GM21529 (cell line): ENCODE data around the gene TK2.
"Not testable (repeated sequence)": the region's sequence is repeated elsewhere in the genome, so short reads cannot be mapped to it uniquely, and the experiment has no call there.

Experiments used
- ATAC-seq: cut with Tn5 transposase; IDR thresholded peaks from one replicate; pipeline ENCODE4 v1.9.1; 2021; ENCODE audit not compliant: unreplicated experiment

The TK2 gene

GRCh38 chr16:66521252-66521713 lies 28.6 kb downstream of the TK2 start:
- no peak for ATAC-seq

DNA sequence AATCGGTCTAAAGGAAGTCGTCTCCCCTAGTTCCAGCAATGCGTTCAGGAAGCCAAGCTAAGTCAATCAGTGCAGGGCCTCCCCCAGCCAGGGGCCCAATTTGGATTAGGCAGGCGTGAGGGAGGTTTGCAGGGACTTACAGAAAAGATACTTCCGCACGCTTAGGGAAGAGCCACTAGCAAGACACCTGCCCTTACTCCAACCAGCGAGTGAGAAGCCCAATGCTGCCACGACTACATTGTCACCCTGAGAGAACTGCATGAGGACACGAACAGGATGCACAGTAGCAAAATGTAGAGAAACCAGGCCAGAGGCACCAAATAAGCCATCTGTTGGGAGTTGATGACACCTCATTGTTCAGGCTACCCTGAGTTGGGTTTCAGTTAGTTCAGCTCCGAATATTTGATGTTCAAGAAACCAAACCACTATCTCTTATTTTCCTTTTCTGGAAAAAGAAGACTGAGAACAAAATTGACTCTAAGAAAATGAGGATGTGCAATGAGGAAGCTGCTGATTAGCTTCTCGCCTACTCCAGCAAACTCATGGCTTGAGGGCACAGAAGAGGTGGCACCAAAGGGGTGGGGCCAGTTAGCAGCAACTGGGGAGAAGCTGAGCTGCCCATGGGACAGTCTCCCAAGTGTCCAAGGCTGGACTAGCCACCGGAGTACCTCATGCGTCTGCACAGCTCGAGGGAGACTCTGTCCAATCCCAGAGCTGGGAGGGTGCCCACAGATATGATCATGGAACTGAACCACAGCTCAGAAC lies 29.3 kb downstream of the TK2 start:
- no peak for ATAC-seq

DNA sequence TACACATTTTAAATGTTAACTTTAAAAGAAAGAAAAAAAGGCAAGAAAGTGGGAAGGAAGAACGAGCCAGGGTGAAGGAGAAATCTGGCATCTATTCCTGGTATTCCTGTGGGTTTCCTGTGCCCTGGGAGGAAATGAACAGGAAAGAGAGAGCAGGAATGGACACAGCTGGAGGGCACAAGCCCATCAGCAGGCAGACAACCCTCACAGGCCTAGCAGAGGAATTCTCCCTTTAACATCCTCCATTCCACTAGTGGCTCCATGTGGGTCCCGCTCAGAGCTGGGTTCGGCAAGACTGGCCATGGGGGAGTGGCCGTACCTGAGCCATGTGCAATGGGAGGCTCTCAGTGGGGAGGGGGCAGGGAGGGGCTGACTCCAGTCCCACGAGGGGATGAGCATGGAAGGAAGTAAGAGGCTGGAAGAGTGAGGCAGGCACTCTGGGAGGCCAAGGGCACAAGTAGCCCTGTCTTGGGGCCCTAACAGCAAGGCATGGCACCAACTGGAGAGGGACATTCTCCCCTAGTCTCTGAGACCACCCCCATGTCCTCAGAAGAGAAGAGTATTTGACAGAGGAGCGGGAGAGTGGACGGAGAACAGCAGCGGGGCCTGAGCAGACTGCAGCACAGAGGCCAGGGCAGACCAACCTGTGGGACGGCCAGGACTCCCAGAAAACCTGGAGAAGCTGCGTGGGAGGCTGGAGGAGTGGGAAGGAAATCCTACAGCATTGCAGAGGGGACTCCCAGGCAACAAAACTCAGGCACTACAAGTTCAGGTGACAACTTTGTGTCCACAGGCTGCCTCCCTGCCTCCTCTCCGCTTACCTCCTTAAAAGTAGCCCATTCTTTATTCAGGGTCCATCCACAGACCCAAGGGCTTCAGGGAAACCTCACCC lies 30.2 kb downstream of the TK2 start:
- no peak for ATAC-seq

GRCh38 chr16:66517586-66518263 lies 32.2 kb downstream of the TK2 start:
- no peak for ATAC-seq

- peak; percentile 97 for ATAC-seq
Observed at GRCh38 chr16:66516808-66517585, 32.9 kb downstream of the TK2 start.

- no peak for ATAC-seq
Observed at GRCh38 chr16:66516509-66516807, 33.5 kb downstream of the TK2 start.

DNA sequence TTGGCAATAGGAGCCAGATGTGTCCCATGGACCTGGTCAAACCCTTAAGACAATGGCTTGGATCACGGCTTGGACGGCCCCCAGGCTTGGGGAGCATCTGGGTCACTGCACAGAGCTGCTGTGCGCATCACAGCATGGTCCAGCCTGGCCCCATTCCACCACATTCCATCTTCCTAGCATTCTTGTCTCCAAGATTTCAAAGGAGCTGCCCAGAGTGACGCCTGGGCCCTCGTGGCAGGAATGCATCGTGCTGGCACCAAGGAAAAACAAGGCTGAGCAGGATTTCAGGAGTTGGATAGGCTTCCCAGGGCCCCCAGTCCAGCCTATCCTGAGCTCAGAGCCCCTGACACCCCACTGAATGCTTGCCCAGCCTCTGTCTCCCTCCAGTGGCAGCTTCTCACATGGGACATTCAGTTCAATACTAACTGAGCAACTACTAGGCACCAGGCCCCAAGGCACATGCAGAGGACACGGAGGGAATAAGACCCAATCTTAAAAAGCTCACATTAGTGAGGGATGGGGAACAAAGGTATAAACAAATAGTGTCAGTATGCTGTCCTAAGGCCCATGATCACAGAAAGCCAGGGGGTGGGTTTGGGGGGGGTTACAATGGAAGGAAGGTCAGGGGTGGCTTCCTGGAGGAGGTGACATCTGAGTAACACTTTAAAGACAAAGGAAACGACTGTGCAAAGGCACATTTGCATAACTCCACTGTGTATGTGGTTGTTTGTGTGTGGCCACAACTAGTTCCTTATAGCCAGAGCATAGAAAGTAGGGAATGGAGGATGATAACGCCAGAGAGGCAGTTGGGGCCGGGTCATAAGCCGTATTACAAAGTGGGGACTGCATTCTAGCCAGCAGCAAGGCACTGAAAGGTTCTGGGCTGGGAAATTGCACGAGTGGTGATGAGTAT lies 34.1 kb downstream of the TK2 start:
- ATAC-seq: peak; percentile 1

- not testable (repeated sequence) for ATAC-seq
Observed at GRCh38 chr16:66514980-66515595, 34.8 kb downstream of the TK2 start.

DNA sequence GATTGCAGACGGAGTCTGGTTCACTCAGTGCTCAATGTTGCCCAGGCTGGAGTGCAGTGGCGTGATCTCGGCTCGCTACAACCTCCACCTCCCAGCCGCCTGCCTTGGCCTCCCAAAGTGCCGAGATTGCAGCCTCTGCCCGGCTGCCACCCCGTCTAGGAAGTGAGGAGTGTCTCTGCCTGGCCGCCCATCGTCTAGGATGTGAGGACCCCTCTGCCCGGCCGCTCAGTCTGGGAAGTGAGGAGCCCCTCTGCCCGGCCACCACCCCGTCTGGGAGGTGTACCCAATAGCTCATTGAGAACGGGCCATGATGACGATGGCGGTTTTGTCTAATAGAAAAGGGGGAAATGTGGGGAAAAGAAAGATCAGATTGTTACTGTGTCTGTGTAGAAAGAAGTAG lies 35.5 kb downstream of the TK2 start:
- ATAC-seq: not testable (repeated sequence)

DNA sequence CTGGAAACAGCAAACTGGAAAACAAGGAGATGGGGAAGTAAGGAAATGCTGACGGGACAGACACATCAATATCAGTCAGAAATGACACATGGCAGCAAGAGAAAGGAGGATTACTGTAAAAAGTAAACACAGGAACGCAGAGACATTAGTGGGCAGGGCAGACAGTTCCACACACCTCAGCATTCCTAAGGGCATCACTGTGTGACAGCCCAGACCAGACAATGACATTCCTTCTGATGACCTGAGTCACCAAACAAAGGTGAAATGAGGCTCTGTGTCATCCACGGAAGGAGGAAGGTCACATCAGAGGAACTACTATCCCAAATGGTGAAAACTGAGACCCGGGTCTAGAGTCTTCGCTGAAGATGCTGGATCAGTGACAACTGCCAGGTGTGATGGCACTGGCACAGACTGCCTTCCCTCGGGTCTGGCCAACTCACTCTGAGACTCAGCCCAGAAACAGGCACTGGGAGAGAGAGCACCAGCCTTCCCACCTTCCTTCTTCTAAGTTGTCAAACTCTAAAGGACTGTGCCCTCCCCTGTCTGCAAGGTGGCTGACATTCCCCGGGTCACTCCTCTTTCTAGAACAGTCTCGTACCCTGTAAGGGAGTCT lies 36.7 kb downstream of the TK2 start:
- no peak for ATAC-seq

GRCh38 chr16:66512272-66513110 lies 37.4 kb downstream of the TK2 start:
- ATAC-seq: no peak

DNA sequence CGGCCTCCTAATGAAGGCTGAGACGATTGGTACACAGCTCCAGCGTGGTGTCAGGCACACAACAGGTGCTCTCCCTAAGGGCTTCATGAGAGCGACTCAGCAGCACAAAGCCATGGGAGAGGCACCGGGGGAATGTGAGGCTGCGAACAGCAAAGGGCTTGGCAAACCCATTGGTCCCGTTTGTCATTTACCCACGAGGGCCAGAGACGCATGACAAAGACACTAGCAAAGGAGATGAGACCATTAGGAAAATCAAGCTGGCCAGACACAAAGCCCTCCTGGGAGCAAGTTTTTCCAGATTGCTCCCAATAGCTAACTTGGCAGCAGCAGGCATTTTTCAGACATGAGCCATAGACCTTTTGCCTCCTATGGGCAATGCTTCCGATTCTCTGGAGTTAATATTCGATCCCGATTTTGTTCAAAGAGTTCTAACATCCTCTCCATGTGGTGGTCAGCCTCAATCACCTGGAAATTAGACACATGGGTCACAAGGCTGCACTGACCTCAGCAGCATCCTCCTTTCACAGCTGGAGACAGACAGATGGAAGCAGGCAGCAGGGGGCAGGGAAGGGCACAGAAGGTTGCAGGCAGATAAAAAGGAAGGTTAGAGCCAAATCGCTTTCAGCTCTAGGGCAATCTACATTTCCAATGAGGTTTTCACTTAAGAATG lies 38.2 kb downstream of the TK2 start:
- no peak for ATAC-seq

GRCh38 chr16:66510711-66511601 lies 39.0 kb downstream of the TK2 start:
- no peak for ATAC-seq

GRCh38 chr16:66510298-66510697 lies 39.6 kb downstream of the TK2 start:
- ATAC-seq: no peak

- no peak for ATAC-seq
Observed at GRCh38 chr16:66509576-66509975, 40.3 kb downstream of the TK2 start.

DNA sequence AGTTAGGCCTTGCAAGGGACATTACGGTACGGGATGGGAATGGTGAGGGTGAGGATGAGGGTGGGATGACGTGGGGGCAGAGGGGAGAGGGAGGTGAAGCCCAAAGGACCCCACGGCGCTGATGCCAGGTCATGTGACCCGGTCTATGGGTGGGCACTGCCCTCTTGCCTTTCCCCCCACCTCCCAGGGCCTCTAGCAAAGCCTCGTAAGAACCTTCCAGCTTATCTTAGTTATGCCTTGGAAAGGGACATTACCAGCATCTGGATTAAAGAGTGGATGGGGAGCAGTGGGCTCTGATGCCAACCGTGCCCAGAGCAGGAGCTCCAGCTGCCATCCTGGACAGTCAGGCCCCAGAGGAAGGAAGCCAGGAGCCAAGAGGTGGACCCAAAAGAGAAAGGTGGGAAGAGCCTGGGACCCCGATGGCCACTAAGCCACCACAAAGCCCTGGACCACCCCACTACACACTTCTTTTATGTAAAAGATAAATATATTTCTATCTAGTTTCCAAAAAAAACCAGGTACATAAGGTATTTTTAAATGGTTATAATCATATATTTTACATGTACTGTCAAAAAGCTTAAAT lies 40.9 kb downstream of the TK2 start:
- ATAC-seq: no peak
